ENCODE data around the gene LIPH. TPM values are rescaled to one million over a fixed set of nuclear protein-coding genes. Genes with fewer than 3 reads are reported as not detected.

The LIPH gene
- total RNA-seq, 2 donors from 2014 or later: 0.13 to 0.41 TPM

DNA sequence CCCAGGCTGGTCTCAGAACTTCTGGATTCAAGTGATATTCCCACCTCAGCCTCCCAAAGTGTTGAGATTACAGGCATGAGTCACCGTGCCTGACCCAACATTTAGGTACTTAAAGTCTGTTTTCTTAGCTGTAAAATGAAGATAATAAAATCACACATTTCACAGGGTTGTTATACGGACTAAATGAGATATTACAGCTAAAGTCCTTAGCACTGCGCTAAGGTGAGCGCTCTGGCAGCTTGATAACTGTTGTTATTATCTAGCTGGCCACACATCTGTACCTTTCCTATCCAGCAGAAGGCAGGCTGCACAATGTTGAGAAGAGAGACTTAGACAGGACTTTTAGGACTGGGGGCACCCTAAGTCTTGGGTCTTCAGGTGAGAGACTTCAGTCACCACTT lies 2.7 kb upstream of the LIPH start:
- ATAC-seq (no peak), DNase-seq (no peak)
- intact Hi-C loops (cut with DNase I): loop anchor here in 1 of 2 donors (10.0 kb wide), 1 partner anchor 200 kb away; no protein-coding TSS in a partner anchor

DNA sequence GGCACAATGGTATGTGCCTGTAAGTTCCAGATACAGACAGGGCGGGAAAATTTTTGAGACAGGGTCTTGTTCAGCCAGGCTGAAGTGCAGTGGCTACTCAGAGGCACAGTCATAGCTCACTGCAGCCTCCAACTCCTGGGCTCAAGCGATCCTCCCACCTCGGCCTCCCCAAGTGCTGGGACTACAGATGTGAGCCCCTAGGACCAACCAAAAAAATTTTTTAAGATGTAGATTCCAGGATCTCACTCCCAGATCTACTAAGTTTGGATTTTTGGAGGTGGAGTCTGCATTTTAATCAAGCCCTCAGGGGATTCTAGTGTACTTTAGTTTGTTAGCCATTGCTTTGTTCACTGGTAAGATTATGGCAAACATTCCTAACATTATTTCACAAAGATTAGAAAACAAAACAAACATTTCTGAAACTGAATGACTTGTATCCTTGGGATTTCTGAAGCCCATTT lies 2.7 kb downstream of the LIPH start:
- intact Hi-C loops (cut with DNase I): loop anchor here in 1 of 2 donors (10.0 kb wide), 1 partner anchor 195 kb away; no protein-coding TSS in a partner anchor
- DNase-seq (no peak), ATAC-seq (peak in 1 of 2 donors; percentile 60)

DNA sequence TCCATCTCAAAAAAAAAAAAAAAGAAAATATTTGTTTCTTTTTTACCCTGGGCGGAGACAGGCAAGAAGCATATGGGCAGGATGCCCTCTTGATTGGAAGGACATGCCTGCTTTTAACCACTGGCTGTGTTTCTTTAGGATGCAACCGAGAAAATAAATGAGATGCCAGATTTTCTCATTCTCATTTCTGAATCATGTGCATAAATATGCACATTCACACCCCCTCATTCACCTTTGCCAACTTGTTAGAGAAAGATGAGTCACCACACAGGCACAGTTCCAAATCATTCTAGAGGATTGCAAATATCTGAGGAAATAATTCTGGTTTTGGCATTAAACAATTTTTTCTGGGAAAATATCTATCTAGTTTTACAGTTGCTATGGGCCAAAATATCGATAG lies 3.3 kb downstream of the LIPH start:
- intact Hi-C loops (cut with DNase I): no loop called here
- DNase-seq (peak; percentile 53), ATAC-seq (peak; percentile 55 to 94)

DNA sequence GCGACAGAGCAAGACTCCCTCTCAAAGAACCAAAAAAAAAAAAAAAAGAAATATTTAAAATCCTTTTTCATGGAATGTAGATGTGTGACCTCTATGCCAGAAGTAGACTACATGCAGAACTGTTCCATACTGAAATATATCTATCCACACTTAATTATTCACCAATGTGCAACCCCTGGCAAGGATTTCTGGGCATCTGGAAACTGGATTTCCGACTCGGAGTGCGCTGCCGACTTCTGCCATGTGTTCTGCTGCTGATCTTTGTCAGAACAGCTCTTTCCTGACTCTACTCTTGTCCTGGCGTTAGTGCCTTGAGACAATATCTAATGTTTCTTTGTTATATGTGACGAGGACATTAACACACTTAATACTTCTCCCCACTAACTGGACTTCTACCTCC lies 11.7 kb downstream of the LIPH start:
- intact Hi-C loops (cut with DNase I): no loop called here
- no peak for ATAC-seq

DNA sequence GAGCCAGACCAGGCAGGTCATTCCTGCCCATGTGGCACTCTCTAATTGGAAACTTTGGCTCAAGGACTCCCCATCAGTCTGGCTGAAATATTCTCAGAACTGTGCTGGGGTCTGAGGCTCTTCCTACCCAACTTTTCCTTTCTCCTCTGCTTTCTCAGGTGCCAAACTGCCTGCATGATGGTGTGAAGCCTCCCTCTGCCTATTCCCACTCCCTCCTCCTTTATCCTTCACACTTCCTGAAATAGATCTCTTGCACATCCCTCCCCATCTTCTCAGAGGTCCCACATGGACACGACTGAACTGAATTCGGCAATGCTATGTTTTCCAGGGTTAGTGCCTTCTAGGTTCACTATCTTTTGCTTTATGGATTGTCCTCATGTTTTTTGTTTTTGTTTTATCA lies 12.5 kb downstream of the LIPH start:
- ATAC-seq (no peak), DNase-seq (no peak)
- intact Hi-C loops (cut with DNase I): no loop called here

More for the DNA sequence above, 11.7 kb downstream of the LIPH start:
- no peak for DNase-seq

- DNase-seq (peak; percentile 51), ATAC-seq (peak; percentile 44 to 97)
- intact Hi-C loops (cut with DNase I): no loop called here
Observed at GRCh38 chr3:185537369-185537970, 14.9 kb downstream of the LIPH start.

- no peak for DNase-seq
- intact Hi-C loops (cut with DNase I): no loop called here
- ATAC-seq: peak in 1 of 2 donors; percentile 58
Observed at GRCh38 chr3:185534511-185534910, 17.9 kb downstream of the LIPH start.

- ATAC-seq: no peak
- DNase-seq: no peak
- intact Hi-C loops (cut with DNase I): no loop called here
Observed at GRCh38 chr3:185532901-185533300, 19.5 kb downstream of the LIPH start.

DNA sequence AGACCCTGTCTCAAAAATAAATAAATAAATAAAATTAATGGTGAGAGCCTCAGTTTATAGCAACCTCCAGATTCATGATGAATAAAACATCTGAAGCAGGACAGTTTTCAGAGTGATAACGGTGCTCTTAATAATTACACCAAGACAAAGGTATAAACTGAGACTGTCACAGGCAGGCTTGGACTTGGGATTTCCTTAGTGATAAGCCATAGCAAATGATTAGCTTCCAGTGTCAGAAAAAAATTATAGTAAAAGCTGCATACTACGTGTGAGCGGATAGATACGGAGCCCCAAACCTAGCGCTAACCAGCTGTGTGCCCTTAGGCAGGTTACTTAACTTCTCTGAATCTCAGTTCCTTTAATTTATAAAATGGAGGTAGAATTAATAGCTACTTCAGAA lies 21.5 kb downstream of the LIPH start:
- ATAC-seq: no peak
- no peak for DNase-seq
- intact Hi-C loops (cut with DNase I): no loop called here

- intact Hi-C loops (cut with DNase I): no loop called here
- DNase-seq: no peak
Observed at GRCh38 chr3:185528532-185528931, 23.9 kb downstream of the LIPH start.

GRCh38 chr3:185527364-185527763 lies 25.0 kb downstream of the LIPH start:
- intact Hi-C loops (cut with DNase I): no loop called here
- no peak for ATAC-seq
- DNase-seq: no peak

More at GRCh38 chr3:185528532-185528931, 23.9 kb downstream of the LIPH start:
- no peak for ATAC-seq

DNA sequence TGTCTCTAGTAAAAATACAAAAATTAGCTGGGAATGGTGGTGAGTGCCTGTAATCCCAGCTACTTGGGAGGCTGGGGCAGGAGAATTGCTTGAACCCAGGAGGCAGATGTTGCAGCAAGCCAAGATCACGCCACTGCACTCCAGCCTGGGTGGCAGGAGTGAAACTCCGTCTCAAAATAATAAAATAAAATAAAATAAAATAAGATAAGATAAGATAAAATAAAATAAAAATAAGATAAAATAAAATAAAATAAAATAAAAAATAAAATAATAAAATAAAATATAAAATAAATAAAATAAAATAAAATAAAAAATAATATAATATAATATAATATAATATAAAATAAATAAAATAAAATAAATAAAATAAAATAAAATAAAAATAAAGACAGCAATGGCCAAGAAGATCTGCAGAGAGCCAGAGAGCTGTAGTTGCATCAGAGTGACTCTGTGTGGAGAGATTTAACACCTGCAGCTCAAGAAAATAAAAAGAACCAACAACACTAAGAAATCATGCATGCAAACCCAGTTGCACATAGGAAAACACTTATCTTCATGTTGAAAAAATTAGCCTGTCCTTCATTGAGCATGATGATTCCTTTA lies 25.9 kb downstream of the LIPH start:
- intact Hi-C loops (cut with DNase I): no loop called here
- no peak for ATAC-seq

GRCh38 chr3:185521349-185522138 lies 30.8 kb downstream of the LIPH start:
- intact Hi-C loops (cut with DNase I): no loop called here
- DNase-seq (no peak), ATAC-seq (peak; percentile 54 to 71)

More for the DNA sequence above, 25.9 kb downstream of the LIPH start:
- no peak for DNase-seq

DNA sequence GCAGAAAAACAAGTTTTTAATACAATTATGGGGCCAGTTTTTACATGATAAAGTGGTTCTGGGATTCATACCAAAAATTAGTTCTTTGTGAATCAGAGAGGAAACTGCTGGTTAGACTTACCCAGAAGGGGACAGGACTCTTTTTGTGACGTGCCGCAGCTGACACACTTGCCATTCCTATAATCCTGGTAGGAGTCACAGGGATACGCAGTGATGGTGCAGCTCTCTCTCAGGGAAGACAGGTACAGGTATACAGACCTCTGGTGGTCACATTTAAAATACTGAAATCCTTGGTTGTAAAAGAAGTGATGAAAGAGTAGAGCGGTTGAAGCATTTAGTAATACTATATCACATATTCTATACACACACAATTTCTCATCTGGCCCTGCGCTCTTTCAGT lies 33.4 kb downstream of the LIPH start:
- intact Hi-C loops (cut with DNase I): no loop called here
- ATAC-seq: no peak
- DNase-seq: no peak

DNA sequence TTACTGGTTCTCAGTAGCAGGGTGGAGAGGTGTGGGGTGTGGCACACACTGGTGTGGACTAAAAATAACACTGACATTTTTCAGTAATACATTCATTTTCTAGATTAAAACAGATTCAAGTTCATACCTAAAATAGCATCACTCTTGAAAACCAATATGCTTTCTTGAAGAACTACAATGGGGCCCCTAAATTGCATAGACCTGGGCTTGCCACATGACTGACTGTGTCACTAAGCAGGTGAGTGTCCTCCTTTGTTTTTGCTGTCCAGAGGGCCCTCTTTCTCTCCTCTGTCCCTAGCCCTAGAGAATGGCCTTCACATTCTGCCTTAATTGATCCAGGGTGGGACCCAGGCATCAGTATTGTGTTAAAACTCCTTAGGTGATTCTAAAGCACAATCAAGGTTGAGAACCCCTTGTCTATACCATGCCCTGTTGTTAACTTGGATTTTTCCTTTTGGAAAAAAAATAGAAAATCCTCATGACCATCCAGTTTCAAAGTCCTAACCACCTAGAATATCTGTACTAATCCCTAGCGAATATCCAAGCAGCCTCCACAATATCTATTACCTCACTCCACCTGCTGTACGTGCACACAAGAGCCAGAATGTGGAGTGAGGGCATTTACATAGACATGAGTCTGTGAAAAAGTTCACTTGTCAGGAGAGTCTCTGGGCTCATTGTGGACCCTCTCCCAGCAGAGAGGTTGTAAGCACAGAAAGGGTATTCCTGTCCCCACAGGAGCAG lies 34.8 kb downstream of the LIPH start:
- ATAC-seq: no peak
- intact Hi-C loops (cut with DNase I): no loop called here
- DNase-seq: no peak

- ATAC-seq (no peak), DNase-seq (no peak)
- intact Hi-C loops (cut with DNase I): no loop called here
Observed at GRCh38 chr3:185511711-185512110, 40.7 kb downstream of the LIPH start.

DNA sequence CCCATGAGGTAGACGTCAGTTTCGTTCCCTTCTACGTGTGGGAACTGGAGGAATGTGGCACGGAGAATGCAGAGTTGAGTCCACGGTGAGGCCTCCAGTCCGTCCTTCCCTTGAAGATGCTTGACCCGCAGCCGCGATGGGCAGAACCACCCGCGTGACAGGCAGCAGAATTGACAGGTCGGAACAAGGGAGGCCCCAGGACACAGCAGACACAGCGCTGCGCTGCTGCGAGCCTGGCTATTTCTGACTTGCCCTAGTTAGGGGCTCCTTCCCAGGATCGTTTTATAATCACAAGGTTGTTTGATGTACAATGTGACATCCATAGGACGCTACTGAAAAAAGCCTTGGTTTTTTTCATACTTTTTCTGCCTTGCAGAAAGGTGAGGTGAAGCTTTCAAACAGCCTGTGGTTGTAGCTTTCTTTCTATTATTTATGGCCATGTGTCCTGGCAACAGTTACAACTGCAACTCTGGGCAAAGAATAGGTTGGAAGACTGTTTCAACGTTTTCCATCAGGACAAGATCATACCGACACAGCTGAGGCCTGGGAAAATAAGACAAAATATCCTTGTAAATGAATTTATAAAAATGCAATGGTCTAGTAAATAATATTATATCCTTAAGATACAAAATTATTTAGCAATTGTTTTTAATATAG lies 43.9 kb downstream of the LIPH start:
- ATAC-seq (peak; percentile 29 to 81), DNase-seq (no peak)
- intact Hi-C loops (cut with DNase I): no loop called here

GRCh38 chr3:185507883-185508282 lies 44.5 kb downstream of the LIPH start:
- DNase-seq (no peak), ATAC-seq (no peak)
- intact Hi-C loops (cut with DNase I): no loop called here

- ATAC-seq: no peak
- intact Hi-C loops (cut with DNase I): no loop called here
- DNase-seq: no peak
Observed at GRCh38 chr3:185504636-185505035, 47.8 kb downstream of the LIPH start.
